GM18520 (cell line): ENCODE results near the gene BTAF1.

Experiments
- ATAC-seq: cut with Tn5 transposase; IDR thresholded peaks from one replicate; pipeline ENCODE4 v1.9.1; 2021; ENCODE audit not compliant: unreplicated experiment

The BTAF1 gene

DNA sequence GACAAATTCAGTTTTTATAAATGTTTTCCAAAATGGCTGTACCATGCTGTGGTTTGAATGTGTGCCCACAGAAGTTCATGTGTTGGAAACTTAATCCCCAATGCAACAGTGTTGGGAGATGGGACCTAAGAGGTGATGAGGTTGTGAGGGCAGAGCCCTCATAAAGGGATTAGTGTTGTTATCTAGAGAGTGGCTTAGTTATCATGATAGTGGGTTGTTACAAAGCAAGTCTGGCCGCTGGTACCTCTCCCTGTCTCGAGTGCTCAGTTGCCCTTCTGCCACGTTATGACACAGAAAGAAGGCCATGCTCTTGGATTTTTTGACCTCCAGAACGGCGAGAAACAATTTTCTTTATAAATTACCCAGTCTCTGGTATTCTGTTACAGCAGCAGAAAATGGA lies 119.0 kb downstream of the BTAF1 start:
- ATAC-seq, result no peak

- ATAC-seq, result no peak
Measured at GRCh38 chr10:92045641-92046106, 122.1 kb downstream of the BTAF1 start.

DNA sequence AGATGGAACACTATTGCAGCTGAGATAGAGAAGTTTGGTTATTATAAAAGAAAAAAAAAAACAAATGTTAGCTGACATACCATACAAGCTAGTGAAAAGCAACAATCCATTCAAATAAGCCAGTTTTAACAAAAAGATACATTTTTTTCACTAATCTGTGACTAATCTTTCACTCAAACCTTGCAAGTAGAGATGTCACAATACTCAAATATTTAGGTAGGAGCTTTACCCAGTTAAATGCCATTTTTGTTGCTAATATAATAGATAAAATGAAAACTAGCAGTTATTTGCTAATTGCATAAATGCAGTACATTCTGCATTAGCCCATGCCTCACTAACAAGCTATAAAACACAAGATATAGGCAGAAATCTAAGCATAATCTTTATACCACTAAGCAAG lies 123.6 kb downstream of the BTAF1 start:
- no peak for ATAC-seq

DNA sequence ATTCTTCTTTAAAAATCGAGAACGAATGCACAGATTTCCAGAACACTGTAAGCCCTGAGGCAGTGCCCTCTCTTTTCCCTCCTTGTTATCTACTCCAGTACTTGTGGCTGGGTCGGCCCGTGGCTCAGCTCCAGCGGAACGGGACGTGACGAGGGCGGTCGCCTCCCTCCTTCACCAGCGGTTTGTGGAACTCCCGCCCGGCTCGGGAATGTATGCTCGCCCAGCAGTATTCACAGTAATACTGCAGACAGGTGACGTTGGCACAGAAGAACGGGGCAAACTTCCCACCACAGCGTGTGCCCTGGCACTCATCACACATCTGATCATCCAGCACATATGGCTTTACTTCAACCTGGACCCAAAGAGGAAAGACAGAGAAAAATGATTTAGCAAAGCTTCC lies 128.5 kb downstream of the BTAF1 start:
- no peak for ATAC-seq

GRCh38 chr10:92052741-92053140 lies 129.2 kb downstream of the BTAF1 start:
- ATAC-seq, result no peak

- ATAC-seq, result no peak
Measured at GRCh38 chr10:92054807-92055206, 131.2 kb downstream of the BTAF1 start.

GRCh38 chr10:92062273-92062672 lies 138.7 kb downstream of the BTAF1 start:
- no peak for ATAC-seq

- no peak for ATAC-seq
Measured at GRCh38 chr10:92064506-92064905, 140.9 kb downstream of the BTAF1 start.

DNA sequence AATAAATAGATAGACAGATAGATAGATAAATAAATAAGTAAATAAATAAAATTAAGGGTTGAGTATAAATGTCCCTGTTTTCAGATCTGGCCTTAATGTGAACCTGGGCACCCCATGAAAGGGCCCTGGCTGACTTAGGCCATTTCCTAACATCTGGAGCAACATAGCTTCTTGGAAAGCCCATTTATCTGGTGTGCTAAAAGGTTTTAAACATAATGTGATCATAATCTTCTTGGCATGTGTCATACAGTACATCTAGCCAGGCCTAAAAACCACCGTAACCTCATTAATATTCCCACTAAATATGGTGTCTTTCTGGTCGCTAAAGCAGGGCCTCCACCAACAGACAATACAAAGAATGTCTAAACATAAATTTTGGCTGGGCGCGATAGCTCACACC lies 142.8 kb downstream of the BTAF1 start:
- no peak for ATAC-seq

DNA sequence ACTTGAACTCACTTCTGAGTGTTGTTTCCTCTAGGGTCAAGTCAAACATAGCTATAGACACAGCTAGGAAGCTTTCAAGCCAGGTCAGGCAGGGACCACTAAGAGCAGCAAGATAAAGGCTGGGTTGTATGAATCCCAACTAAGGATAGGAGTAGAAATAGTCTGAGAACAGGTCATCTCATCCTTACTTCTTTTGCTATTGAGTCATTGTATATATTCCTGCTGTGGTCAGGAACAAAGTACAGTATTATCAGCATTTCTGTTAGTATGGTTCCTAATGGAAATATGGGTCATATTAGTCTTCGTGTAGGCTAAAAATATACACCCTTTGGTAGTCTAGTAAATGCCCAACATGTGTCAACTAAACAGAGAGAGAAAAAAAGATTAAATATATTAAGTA lies 145.3 kb downstream of the BTAF1 start:
- ATAC-seq, result no peak

DNA sequence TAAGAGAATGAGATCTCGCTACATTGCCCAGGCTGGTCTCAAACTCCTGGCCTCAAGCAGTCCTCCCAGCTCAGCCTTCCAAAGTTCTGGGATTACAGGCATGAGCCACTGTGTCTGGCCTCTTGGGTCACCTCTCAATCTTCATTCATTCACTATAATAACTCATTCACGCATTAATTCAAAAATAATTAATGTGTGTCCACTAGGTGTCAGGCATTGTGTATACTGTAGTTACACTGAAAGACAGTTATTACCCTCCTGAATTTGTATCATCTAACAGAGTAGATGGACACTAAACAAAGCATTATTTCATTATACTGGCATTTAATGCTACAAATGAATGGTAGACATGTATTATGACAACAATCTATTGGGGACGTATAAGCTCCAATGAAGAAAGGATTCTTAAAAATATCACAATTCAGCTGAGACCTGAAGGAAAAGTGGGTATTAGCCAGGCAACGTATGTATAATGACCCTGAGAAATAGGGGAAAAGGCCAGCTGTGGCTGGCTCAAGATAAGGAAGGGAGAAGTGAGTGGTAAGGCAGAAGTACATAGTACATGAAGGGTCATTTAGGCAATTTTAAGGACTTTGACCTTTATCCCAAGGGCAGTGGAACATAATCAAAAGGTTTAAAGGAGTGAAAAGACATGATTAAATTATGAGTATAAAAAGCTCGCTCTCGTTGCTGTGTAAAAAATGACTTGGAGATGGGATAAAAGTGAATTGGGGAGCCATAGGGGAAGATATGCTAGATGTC lies 150.7 kb downstream of the BTAF1 start:
- ATAC-seq, result no peak

DNA sequence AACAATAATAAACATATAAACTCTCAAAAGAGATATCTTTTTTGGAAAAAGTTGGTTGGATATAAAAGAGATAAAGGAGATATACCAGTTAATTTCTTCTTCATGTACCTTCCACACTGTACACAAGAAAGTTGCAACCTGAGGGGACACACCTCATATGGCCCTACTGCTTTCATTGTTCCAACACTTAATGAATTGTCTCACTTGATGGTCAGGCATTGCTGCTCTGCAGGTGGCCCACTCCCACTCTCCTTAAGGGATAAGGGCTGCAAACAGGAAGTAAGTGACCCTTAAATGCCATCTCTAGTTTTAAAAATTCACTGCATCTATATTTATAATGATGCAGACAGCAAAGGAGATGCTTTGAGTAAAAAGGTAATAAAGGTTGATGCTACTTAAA lies 152.3 kb downstream of the BTAF1 start:
- ATAC-seq, result no peak

DNA sequence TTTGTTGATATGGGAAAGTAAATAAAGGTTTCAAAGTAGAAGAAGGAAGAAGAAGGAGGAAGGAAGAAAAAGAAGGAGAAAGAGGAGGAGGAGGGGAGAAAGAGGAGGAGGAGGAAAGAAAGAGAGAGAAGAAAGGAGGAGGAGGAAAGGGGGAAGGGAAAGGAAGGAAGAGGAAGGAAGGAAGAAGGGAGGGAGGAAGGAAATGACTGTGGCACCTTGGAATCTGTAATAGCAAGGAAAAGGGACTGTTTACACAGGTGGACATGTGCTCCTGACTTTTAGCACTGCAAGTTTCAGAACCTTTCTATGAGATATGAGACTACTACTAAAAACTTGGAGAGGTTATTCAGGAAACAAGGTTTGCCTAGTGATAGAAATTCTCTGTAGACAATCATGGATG lies 153.2 kb downstream of the BTAF1 start:
- no peak for ATAC-seq

- ATAC-seq, result no peak
Measured at GRCh38 chr10:92079003-92079402, 155.4 kb downstream of the BTAF1 start.
